Loucy (cell line): ENCODE results near the gene RBBP6.

ENCODE experiments used
- CTCF ChIP-seq: fragments of 200-600 bp; sonication (generic); conservative IDR thresholded peaks from 2 replicates; pipeline ENCODE4 v1.5.1; 2014; ENCODE audit warnings: mild to moderate bottlenecking, antibody characterized with exemption, low read length
- EZH2phosphoT487 ChIP-seq: fragments of 200-600 bp; IDR thresholded peaks from 2 replicates; pipeline ENCODE4 v1.6.1; 2018; ENCODE audit warnings: antibody characterized with exemption, mild to moderate bottlenecking, moderate library complexity, borderline replicate concordance

- TF ChIP-seq CTCF = no peak
- no peak for TF ChIP-seq EZH2phosphoT487
Observed at GRCh38 chr16:24531166-24531565, 8.2 kb upstream of the RBBP6 start.
